Testis (tissue), 3 donors: Measurements from ENCODE around the gene JOSD2. TPM values are rescaled to one million over a fixed set of nuclear protein-coding genes. Genes with fewer than 3 reads are reported as not detected.

Source experiments
- DNase-seq: peaks from one replicate; pipeline ENCODE4 v3.0.0-alpha.2; 2019
- H3K27ac ChIP-seq, 2 donors: fragments of 200-600 bp; sonication (generic); one replicate each; pipeline ENCODE4 v1.5.1; 2019
- H3K27me3 ChIP-seq: fragments of 200-600 bp; sonication (generic); one replicate; pipeline ENCODE4 v1.5.1; 2019
- H3K36me3 ChIP-seq: fragments of 200-600 bp; sonication (generic); one replicate; pipeline ENCODE4 v1.5.1; 2017; ENCODE audit warnings: low read depth; ENCODE audit errors: missing control alignments
- H3K4me1 ChIP-seq: fragments of 200-600 bp; sonication (generic); one replicate; pipeline ENCODE4 v1.5.1; 2019
- H3K4me3 ChIP-seq, 2 donors: fragments of 200-600 bp; sonication (generic); one replicate each; pipeline ENCODE4 v1.5.1; 2017 to 2019
- H3K9me3 ChIP-seq: fragments of 200-600 bp; sonication (generic); one replicate; pipeline ENCODE4 v1.5.1; 2017
- CTCF ChIP-seq, 3 experiments: fragments of 450-650 bp in 2 of 3; fragments of 200-600 bp in 1 of 3; sonication (generic) in 1 of 3; IDR thresholded peaks; one replicate each; pipeline ENCODE4 v1.5.1; 2016 to 2019; ENCODE audit warnings: antibody characterized with exemption in 3 of 3, mild to moderate bottlenecking in 2 of 3, moderate library complexity in 1 of 3
- POLR2A ChIP-seq: fragments of 450-650 bp; IDR thresholded peaks from one replicate; pipeline ENCODE4 v1.6.1; 2017; ENCODE audit warnings: antibody characterized with exemption, mild to moderate bottlenecking, moderate library complexity
- WGBS, 2 donors: methylation state at CpG; one replicate each; pipeline ENCODE4 v1.1.5; 2018; 5-methylcytosine and 5-hydroxymethylcytosine counted together
- intact Hi-C: fragments of 100-400 bp; cut with DNase I; formaldehyde crosslinking; loops from one replicate; pipeline ENCODE4 v1.15.1; 2023; ENCODE audit warnings: low total_unique reads
- polyA plus RNA-seq: library from polyadenylated mRNA; stranded (reverse); fragments of 350-450 nt; fragmentation: Illumina TruSeq; extraction: RNeasy Lipid Tissue Mini Kit (QIAGEN cat#74804); gene quantifications from one replicate; pipeline ENCODE4 v1.2.3, GENCODE V29; 2014; ENCODE audit warnings: low read depth, low replicate concordance; ENCODE audit not compliant: insufficient read depth
- total RNA-seq, 2 donors: library from RNA; depleted of rRNA; stranded (reverse); fragments of >200 nt; gene quantifications; one replicate each; pipeline ENCODE4 v1.2.3, GENCODE V29; 2016

Gene JOSD2
- total and polyA plus RNA-seq, 3 donors from 2014 or later = 21.6 to 37.7 (median 26.1) TPM

GRCh38 chr19:50464348-50464747 lies 46.6 kb downstream of the JOSD2 start:
- no peaks in the 10 kb centered on the region for H3K36me3 ChIP-seq
- intact Hi-C loops = loop anchor here (5.0 kb wide), 1 partner anchor 97 kb away; the partner anchor contains the start of gene NAPSA

GRCh38 chr19:50462970-50463369 lies 48.0 kb downstream of the JOSD2 start:
- no peaks in the 10 kb centered on the region for H3K36me3 ChIP-seq
- intact Hi-C loops = loop anchor here (5.0 kb wide), 1 partner anchor 96 kb away; the partner anchor contains the start of gene NAPSA
- no peak overlapping the region for H3K4me3 ChIP-seq
- no peaks in the 10 kb centered on the region for H3K9me3 ChIP-seq
- no peak for TF ChIP-seq POLR2A
- no peak for TF ChIP-seq CTCF (IDR thresholded peaks at IDR 0.05)
- WGBS, 2 donors = 77 to 78% methylated on average over 7 of the region's 7 CpGs
- no peak for DNase-seq
- no peaks in the 10 kb centered on the region for H3K4me1 ChIP-seq
- no peak overlapping the region for H3K27ac ChIP-seq
- no peaks in the 10 kb centered on the region for H3K27me3 ChIP-seq

More at GRCh38 chr19:50464348-50464747, 46.6 kb downstream of the JOSD2 start:
- TF ChIP-seq CTCF (IDR thresholded peaks at IDR 0.05) (no peak), POLR2A (no peak)
- Histone ChIP-seq H3K27me3 (no peaks in the 10 kb centered on the region), H3K4me1 (no peaks in the 10 kb centered on the region), H3K4me3 (no peak overlapping the region), H3K27ac (no peak overlapping the region), H3K9me3 (no peaks in the 10 kb centered on the region)
- WGBS, 2 donors = 82 to 86% methylated on average over 19 of the region's 19 CpGs
- no peak for DNase-seq

- intact Hi-C loops = loop anchor here (5.0 kb wide), 1 partner anchor 94 kb away; the partner anchor contains the start of gene NAPSA
- Histone ChIP-seq H3K27ac (no peak overlapping the region), H3K27me3 (no peaks in the 10 kb centered on the region), H3K9me3 (no peaks in the 10 kb centered on the region), H3K4me1 (no peaks in the 10 kb centered on the region), H3K4me3 (no peak overlapping the region), H3K36me3 (no peaks in the 10 kb centered on the region)
- DNase-seq = peak; percentile 73
- 49 to 60% methylated on average over 26 to 28 of the region's 28 CpGs for WGBS, 2 donors
- TF ChIP-seq POLR2A (no peak), CTCF (IDR thresholded peaks at IDR 0.05) (peak; percentile 66 to 88 (median 88))
These were observed 49.7 kb downstream of the JOSD2 start for GRCh38 chr19:50461066-50461875.

GRCh38 chr19:50460161-50460765 lies 50.7 kb downstream of the JOSD2 start:
- Histone ChIP-seq H3K27ac (no peak overlapping the region), H3K4me1 (no peaks in the 10 kb centered on the region), H3K27me3 (no peaks in the 10 kb centered on the region), H3K4me3 (no peak overlapping the region), H3K9me3 (no peaks in the 10 kb centered on the region), H3K36me3 (no peaks in the 10 kb centered on the region)
- DNase-seq = no peak
- intact Hi-C loops = loop anchor here (5.0 kb wide), 1 partner anchor 93 kb away; the partner anchor contains the start of gene NAPSA
- TF ChIP-seq POLR2A = no peak
- no peak for TF ChIP-seq CTCF (IDR thresholded peaks at IDR 0.05)
- 37 to 54% methylated on average over 13 of the region's 13 CpGs for WGBS, 2 donors
